ENCODE data around the gene SP100.
"Not testable (repeated sequence)": the region's sequence is repeated elsewhere in the genome, so short reads cannot be mapped to it uniquely, and the experiment has no call there.

The SP100 gene

DNA sequence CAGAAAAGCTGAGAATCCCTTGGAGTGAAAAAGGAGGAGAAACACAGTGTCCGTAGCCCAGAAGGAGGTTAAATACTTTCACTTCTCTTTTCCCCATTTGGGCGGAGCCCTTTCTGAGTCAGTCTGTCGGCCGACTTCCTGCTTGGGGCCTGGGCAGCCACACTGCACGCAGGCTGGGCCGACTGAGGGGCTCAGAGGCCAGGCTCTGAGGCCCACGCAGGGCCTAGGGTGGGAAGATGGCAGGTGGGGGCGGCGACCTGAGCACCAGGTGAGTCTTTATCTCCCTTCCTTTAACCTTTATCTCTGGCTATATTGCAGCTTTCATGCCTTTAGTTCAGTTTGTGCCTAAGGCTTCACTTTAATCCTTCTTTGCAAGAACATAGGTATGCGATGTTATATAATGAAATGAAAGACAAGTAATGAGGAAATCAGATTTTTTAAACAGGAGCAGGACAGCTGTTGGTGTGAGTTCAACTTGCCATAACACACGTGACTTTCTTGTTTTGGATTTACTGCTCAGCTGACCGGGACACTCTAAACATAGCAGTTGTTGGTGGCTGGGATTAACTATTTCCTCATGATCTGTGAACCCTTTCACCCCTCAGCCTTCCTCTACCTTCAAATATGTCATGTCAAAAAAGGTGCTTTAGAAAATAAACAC is at the start of gene SP100:
TSS of gene SP100 (plus strand) at position 141 of the 661 bp plus-strand sequence. CDS start at position 237, 96 bp downstream.
- peak; percentile 35 to 80 for DNase-seq

DNA sequence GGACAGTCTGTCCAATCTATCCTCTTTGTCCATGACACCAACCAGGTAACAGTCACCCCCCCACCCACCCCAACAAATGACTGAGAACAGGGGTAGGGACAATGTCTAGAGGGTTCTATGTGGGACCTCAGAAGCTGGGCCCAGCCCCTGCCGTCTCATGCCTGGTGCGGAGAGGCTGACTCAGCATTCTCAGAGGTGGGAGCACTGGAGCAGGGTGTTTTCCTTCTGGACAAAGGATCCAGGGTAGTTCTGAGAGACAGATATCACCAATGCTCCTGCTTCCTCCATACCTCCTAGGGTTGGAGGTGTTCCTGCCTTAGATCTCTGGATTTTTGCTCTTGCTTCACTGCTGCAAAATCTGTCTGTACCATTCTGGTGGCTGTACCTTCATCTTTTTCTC is 33.9 kb upstream of the SP100 start:
- no peak for DNase-seq

DNA sequence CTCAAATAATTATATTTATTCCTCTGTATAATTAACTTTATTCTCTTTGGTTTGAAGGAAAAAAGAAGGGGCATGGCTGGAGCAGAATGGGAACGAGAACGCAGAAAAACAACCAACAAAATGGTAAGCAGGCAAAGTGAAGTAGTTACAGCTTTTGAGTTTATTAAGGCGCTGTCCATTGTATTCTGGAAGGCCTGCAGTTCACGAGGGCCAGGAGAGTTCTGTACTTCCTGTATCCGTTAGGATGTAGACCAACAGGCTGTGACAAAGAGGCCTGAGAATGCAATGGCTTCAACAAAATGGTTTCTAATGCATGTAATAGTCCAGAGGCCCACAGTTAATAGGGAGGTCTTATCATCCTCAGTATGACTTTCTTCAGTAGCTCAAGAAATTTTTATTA is 32.5 kb upstream of the SP100 start:
- no peak for DNase-seq

DNA sequence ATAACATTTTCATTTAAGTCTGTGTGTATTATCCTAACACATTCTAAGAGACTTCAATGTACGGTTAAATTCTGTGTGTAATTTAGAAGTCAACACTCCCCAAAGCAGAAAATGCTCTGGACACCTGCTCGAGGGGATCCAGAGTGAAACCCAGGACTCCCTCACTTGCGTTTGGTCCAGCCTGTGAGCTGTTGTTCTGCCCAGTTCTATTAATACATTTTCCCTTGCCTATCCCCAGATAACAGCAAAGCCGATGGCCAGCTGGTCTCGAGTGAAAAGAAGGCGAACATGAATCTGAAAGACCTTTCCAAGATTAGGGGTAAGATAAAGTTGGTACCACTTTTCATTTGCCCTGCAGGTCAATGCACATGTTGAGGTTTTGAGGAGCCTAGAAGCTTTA is 31.0 kb upstream of the SP100 start:
- DNase-seq, result no peak

DNA sequence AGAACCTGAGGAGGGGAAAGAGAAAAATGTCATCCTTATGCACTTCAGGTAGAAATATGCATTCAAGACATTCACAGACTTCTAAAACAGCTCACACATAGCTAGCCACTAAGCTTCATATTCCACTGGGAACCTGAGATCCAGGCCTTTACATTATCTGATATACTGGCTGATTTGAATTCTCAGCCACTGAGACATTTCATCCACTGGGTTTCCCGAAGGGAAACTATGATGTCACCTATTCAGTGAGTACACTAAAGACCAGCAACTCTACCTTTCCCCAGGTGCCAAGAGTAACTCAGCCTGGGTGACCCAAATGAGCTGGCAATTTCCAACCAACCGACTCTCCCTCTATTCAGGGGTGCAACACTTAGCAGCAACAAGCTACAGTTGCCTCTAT is 21.7 kb upstream of the SP100 start:
- no peak for DNase-seq

DNA sequence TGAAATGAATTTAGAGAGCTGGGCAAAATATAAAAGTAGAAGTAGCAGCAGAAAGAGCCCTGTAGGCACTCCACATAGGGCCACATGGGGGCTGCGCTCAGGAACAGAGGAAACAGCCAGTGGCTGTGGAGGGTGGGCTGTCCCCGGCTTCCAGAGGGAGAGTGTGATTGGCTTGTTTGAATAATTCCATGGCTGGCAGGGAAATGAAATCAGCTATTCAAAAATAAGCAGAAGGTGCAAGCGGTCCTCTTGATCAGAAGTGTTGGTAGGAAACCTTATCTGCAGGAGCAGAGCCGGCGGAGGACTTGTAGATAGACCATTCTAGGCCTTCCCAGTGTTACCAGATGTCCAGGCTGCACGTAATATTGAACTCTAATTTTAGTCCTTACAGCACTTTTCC is 17.3 kb upstream of the SP100 start:
- DNase-seq, result not testable (repeated sequence)

DNA sequence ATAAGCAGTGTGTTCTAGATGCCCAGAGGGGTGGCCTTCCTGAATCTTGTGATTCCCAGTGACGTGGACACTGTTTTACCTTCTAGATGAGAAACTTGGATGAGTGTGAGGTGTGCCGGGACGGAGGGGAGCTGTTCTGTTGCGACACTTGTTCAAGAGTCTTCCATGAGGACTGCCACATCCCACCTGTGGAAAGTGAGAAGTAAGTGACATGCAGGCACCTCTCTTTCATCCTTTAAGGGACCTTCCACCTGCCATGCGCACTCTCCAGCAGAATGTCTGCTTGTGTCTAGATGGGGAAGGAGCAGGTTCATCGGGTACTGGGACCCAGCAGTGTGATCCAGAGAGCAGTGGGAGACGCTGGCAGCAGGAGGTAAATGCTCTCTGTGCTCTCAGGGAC is 16.0 kb upstream of the SP100 start:
- DNase-seq, result no peak

DNA sequence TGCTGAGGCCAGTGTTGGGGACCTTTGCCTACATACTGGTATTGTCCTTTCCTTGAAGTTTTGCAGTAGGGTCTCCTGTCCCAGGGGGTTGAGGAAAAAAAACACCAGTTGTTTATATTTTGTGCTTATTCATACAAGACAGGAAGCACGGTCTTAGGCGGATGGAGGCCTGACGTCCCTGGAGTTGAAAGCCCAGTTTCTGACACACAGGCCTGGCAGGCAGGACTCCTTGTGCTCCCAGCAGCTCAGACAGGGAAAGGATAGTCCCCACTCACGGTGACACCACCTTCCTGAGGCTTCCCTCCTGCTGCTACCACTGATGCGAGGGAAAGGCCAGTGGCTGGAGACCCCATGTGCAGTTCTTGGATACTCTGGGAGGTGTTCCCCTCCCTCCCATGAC is 15.5 kb upstream of the SP100 start:
- no peak for DNase-seq

DNA sequence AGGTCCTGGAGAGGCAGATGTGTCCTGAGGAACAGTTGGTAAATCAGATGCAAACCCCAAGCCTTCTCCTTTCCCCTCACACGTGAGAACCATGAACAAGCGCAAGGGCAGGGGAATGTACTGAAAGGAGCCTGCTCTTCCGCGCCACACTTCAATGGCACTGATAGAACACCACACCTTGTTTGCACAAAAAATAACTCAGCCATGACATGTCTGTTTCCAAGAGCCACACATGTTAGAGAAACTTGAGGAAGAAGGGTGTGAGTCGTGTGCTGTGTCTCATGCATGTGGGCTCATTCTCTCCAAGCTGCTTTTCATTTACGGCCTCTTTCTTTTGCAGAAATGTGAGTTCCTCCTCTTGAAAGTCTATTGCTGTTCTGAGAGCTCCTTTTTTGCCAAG is 15.0 kb upstream of the SP100 start:
- DNase-seq, result not testable (repeated sequence)

DNA sequence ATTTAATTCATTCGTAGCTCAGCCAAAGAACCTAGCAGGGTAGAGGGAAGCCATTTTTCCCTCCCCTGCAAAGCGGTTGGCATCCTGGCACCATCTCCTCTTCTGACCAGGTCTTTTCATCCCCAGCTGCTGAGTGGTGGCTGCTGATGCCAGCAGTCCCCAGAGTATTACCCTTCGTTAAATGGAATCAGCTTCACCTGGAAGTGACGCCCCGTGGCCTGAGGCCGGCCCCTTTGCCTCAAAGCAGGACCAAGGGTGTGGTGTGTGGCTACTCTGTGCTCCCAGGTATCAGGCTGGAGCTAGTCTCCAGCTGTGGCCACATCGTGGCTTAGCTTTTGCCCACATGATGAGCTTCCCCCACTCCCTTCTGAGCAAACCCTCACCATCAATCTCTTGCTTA is 12.3 kb upstream of the SP100 start:
- no peak for DNase-seq

DNA sequence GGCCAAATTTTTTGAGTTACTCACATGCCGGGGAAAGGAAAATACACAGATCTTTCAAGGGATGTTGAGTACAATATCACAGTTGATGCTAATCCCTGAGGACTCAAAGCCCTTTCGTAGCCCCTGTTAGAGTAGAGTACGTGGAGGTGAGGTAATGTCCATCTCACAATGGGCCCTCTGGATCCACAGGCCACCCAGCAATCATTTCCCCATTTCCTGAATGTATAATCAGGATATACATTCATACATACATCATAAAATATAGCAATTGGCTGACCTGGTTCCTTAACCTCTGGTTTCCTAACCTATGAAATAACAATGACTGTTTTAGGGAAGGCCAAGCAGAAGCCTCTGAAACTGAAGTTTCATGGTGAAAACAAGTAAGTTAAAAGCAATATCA is 10.2 kb upstream of the SP100 start:
- DNase-seq, result no peak

DNA sequence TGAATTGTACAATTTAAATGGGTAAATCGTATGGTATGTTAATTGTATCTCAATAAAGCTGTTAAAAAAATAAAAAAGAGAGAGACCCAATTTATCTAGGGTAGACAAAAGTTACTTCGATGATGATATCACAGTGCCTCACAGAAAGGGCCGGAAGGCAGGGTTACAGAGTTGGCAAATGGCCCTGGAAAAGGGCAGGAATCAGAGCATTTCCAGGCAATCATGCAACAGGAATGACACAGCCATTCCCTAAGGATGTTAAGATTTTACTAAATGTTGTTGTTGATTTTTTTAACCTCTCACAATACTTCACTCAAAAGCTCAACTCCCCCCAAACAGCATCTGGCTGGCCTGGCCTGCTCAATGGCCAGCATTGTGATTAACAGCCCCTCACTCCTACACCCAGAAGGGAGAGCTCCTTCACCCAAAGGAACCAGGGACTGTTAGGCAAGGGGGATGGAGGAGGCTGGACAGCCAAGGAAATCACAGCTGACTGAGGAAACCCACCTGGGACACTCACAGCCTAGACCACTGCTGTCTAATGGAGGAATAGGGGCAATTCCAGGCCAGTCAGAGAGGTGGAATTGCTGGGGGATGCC is 7.7 kb upstream of the SP100 start:
- DNase-seq, result no peak

DNA sequence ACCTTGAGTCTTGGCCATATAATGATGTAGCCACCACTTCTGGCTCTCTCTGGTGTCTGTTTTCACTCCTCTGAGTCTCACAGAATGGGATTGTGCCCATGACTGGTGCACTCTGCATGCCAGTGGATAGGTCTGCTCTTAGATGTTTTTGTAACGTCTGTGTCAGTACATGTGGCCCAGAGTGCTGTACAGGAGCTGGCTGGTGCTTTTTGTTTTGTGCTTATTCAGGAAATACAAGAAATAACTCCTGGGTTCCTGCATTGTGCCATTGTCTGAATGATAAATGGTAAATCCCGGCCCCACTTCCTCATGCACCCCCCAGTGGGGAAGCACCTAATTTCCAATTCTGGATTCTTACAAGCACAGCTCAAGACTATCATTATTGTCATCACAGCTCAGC is 6.7 kb upstream of the SP100 start:
- DNase-seq, result not testable (repeated sequence)

DNA sequence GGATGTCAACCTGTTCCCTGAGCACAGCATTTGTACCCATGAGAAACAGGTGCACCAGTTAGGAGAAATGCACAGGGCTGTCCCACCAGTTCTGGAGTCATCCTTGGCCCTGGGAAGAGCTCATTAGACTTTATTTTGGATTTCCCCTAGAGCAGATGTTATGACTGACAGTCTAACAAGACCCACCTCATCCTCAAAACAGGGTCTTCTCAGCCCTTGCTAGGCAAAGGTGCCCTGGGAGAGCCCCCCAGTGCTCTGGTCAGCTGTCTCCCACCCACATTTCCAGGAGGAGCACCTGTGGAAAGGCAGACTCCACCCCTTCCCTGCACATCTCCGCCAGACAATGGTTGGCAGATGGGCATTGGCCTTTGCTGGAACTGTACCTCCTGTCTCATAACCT is 5.7 kb upstream of the SP100 start:
- DNase-seq, result no peak

DNA sequence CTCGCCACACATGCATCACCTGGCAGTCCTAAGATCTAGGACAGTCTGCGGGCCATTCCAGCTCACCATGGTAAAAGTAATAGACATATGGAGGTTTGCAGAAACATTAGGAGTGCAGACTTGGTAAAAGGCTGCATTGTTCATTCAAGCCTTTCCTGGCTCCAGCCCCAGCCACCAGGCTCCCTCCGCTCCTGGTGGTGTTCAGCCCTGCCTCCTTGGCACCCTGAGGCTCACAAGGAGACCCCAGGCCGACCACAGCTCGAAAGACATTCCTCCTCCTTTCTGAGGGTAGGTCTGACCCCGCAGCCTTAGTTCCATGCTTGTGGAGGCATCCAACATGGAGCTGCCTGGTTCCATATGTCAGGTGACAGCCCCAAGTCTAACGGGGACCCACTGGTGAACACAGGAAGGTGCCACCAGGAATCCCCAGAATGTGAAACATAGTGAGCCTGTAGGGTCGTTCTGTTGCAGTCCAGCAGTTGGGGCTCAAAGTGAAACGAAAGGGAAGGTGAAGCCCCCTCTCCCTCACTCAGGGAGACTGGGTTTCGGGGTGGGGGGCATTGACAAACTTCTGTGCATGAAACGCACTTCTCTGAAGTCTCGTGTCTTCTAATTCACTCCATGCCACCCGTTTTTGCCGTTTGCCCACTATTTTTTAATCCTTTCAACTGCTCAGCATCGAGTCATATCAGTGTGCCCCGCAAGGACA is 5.0 kb upstream of the SP100 start:
- DNase-seq, result no peak

DNA sequence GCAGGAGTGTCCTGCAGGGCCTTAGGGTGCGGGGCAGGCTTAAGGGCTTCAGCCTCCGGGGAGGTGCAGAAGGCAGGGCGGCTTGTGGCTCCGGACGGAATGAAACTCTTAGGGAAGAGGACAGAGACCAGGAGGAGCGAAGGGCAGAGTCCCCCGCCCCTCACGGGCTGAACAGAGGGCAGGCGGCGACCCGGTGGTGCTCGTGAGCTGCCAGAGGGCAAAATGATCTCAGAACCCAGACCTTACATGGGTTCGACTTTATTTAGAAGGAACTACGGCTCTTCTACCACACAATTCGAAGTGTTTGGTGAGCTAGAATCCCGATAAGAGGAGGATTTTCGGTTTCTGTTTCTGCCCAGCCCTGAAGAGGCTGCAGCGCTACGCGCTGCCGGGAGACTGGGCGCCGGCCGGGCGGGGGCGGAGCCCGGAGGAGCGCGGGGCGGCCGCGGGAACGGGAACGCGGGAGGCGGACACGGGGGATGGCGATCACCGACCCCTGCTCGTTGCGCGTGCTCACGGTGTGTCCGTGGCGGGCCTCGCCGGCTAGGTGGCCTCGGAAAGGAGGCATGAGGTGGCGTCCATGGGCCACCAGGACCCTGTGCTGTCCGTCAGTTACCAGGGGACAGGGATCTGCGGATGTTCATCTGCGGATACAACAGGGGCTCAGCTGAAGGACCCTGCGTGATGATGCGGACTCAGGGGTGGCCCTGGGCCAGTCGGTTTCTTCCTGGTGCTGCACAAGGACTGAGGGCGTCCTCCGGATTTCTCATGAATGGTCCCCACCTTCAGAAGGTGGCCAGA is 4.2 kb upstream of the SP100 start:
- peak; percentile 39 to 68 for DNase-seq

DNA sequence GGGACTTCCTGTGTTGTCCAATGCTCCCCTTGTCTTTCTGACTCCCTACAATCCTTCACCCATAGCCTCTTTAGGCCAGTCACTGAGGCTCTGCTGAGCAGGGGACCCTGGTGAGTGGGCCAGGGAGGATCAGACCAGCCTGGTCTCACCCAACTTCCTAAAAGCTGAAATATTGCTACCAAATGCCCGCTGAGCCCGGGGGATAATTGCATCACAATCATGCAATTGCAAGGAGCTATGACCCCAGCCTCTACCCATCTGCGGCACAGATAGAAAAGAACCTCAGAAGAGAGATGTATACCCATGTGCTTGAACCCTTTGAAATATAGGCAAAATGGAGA is 3.7 kb upstream of the SP100 start:
- peak in 1 of 2 donors; percentile 41 for DNase-seq

DNA sequence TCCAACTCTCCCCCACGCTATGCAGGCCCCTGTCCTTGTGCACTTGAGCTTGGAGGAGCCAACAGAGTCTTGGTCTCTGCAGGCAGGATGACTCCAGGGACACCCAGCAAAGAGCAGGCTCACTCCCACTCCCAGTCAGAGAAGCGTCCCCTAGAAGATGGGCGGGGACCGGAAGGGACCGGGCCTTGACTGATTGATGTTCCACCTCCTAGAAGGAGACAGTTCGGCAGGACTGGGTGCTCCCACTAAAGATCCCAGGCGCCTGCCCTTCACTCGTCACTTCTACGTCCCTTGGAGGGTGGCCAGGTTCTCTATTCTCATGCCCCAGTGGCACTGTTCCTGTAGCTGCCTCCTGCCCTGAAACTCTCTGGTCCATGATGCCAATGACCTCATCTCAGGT is 3.2 kb upstream of the SP100 start:
- DNase-seq, result no peak

DNA sequence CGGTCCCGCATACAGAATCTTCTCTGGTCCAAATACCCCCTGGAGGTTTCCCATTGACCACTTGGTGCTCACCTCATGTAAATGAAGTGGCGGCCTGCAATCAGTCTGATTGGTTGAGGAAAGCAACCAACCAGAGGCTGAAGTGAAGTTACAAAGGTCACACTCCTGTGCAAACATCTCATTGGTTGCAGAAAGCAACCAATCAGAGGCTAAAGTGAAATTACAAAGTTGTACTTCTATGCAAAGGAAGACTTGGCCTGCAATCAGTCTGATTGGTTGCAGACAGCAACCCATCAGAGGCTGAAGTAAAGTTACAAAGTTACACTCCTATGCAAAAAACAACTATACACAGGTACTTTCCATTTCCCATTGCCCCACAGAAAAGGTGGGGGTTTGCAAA is 2.5 kb upstream of the SP100 start:
- DNase-seq, result no peak

DNA sequence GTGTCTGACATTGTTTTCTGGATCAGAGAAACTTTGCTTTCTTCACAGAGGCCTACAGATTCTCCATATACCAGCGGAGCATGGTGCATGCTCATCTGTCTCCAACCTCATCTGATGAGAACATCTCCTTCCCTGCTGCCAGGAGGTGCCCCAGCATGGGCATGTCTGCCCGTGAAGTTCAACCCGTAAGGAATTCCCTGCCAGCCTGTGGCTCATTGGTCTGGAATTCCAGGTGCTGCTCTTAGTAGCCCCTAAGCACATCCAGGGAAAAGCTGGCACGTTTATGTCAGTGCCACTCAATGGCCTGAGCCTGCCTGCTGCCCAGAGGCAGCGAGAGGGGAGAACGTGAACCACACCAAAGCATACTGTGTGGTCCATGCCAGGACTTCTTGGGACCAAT is 1.7 kb upstream of the SP100 start:
- no peak for DNase-seq

DNA sequence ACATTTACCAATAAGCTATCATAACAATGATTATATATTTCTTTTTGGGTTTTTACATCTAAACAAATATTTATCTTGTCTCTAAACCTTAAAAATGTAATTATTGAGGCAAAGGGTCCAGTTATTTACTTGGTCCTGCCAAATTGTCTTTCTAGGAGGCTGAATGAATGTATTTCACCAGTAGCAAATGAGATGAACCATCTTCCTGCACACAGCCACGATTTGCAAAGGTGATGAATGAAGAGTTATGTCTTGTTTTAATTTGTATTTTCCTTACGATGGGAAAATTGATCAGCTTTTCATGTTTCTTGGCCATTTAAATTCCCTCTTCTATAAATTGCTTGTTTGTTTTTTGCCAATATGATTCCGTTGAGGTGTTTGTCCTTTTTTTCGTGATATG is 1.4 kb downstream of the SP100 start:
- DNase-seq, result no peak

DNA sequence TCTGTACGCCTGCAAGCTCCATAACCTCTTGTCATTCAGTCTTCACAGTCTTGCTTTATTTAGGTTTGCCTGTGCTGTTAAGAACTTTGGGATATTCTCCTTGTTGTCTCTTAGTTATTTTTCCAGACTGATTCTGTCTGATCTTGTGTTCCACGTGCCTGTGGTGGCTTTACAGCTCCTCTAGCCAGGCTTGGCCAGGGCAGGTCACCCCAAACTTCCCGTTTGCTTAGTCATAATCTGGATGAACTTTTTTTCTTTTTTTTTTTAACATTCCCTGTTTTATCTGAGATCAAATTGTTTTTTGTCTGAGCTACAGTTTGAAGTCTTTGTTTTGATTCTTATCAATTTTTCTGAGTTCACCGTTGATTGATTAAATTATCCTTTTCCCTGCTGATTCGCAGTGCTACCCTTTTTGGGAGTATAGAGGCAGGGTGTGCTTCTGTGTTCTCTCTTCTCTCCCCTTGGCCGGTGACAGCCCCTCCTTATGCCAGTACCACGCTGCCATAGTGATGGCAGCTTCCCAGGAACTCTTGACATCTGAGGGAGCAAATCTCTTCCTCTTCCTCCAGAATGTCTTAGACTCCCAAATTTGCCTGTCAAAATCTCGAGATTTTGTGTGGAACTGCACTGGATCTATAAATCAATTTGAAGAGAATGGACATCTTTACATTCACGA is 2.5 kb downstream of the SP100 start:
- DNase-seq, result no peak

DNA sequence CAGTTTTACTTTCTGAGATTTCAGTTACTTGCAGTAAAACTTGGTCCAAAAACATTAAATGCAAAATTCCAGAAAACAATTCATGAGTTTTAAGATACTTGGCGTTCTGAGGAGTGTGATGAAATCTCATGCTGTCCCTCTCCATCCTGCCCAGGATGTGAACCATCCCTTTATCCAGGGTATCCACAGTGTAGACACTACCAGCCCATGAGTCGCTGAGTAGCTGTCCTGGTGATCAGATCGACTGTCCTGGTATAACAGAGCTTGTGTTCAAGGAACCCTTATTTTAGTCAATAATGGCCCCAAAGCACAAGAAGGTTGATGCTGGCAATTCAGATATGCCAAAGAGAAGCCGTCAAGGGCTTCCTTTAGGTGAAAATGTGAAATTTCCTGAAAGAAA is 3.2 kb downstream of the SP100 start:
- DNase-seq, result no peak
